ENCODE data around the gene KRTDAP.

KRTDAP gene

GRCh38 chr19:35521124-35521743, 31.0 kb upstream of the KRTDAP start:
- no peak for TF ChIP-seq CTCF (IDR thresholded peaks at IDR 0.05; ENCODE audit: insufficient read depth, low read depth, low read length, missing control alignments)
- DNase-seq (ENCODE audit: low read depth), result no peak
- H3K4me3 ChIP-seq (ENCODE audit: low read length), result no peak overlapping the region

- TF ChIP-seq CTCF (IDR thresholded peaks at IDR 0.05; ENCODE audit: insufficient read depth, low read depth, low read length, missing control alignments), result no peak
- DNase-seq (ENCODE audit: low read depth), result peak; percentile 97
Measured at GRCh38 chr19:35519291-35519690, 29.0 kb upstream of the KRTDAP start.

GRCh38 chr19:35518313-35518712, 28.0 kb upstream of the KRTDAP start:
- peak; percentile 94 for DNase-seq (ENCODE audit: low read depth)
- no peak for TF ChIP-seq CTCF (IDR thresholded peaks at IDR 0.05; ENCODE audit: insufficient read depth, low read depth, low read length, missing control alignments)
- H3K4me3 ChIP-seq (ENCODE audit: low read length), result no peak overlapping the region

More at GRCh38 chr19:35519291-35519690, 29.0 kb upstream of the KRTDAP start:
- no peak overlapping the region for H3K4me3 ChIP-seq (ENCODE audit: low read length)

- DNase-seq (ENCODE audit: low read depth), result no peak
- H3K4me3 ChIP-seq (ENCODE audit: low read length), result no peak overlapping the region
- no peak for TF ChIP-seq CTCF (IDR thresholded peaks at IDR 0.05; ENCODE audit: insufficient read depth, low read depth, low read length, missing control alignments)
Measured at GRCh38 chr19:35517342-35517741, 27.1 kb upstream of the KRTDAP start.

GRCh38 chr19:35516310-35516709, 26.0 kb upstream of the KRTDAP start:
- TF ChIP-seq CTCF (IDR thresholded peaks at IDR 0.05; ENCODE audit: insufficient read depth, low read depth, low read length, missing control alignments), result no peak

GRCh38 chr19:35514282-35514809, 24.1 kb upstream of the KRTDAP start:
- TF ChIP-seq CTCF (IDR thresholded peaks at IDR 0.05; ENCODE audit: insufficient read depth, low read depth, low read length, missing control alignments), result no peak
- no peak overlapping the region for H3K4me3 ChIP-seq (ENCODE audit: low read length)
- DNase-seq (ENCODE audit: low read depth), result peak; percentile 48

More at GRCh38 chr19:35516310-35516709, 26.0 kb upstream of the KRTDAP start:
- DNase-seq (ENCODE audit: low read depth), result no peak
- H3K4me3 ChIP-seq (ENCODE audit: low read length), result no peak overlapping the region

All from epithelial cell of esophagus (primary cell).